Stimulated activated CD8-positive, alpha-beta memory T cell treated with anti-CD3 and anti-CD28 coated beads, Interleukin-7, amount 100 ng/mL, for 1 hour (primary cell): ENCODE measurements around the gene C4orf50.
"Not testable (repeated sequence)": the region's sequence is repeated elsewhere in the genome, so short reads cannot be mapped to it uniquely, and the experiment has no call there.

Experiments used
- DNase-seq, 2 donors: peaks; one replicate each; pipeline ENCODE4 v3.0.0-alpha.2; 2020; ENCODE audit warnings: low read depth in 2 of 2

The C4orf50 gene

DNA sequence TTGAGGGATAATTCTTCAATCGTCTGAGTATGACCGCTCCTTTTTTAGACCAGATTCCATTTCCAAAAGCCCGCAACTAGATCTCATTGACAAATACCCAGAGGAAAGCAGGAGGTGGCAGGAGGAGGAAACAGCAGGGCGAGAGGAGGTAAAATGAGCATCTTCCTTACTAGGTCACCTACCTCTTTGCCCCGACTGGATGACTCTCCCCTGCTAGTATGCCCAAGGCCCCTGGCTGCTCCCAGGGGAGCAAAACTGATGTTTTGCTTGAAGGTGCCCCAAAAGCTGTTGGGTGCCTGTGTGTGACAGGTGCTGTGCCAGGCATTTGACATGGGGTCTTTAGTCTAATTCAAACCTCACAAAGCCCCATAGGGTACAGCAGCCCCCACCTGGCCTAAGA lies 48.9 kb downstream of the C4orf50 start:
- no peak for DNase-seq

- no peak for DNase-seq
Observed at GRCh38 chr4:5968246-5968645, 50.0 kb downstream of the C4orf50 start.

- DNase-seq, result no peak
Observed at GRCh38 chr4:5967783-5968182, 50.4 kb downstream of the C4orf50 start.

DNA sequence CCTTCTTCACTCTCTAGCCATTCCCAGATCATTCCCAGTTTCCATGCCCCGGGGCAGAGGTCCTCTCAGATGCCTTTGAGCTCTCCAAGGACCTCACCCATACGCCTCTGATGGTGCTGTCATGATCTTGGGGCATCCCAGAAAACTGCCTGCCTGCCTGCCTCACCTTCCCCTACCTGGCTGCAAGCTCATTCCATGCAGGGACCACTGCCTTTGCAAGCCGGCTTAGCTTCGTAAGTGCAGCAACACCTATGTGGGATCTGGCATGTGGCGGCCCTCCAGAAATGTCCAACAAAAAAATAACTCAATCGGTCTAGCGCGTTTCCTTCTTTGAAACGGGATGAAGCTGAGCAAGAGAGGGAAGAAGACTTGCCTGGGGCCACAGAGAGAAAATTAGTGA lies 53.0 kb downstream of the C4orf50 start:
- no peak for DNase-seq

- no peak for DNase-seq
Observed at GRCh38 chr4:5964030-5964429, 54.2 kb downstream of the C4orf50 start.

GRCh38 chr4:5963611-5964010 lies 54.6 kb downstream of the C4orf50 start:
- DNase-seq, result no peak

GRCh38 chr4:5962416-5962815 lies 55.8 kb downstream of the C4orf50 start:
- no peak for DNase-seq

DNA sequence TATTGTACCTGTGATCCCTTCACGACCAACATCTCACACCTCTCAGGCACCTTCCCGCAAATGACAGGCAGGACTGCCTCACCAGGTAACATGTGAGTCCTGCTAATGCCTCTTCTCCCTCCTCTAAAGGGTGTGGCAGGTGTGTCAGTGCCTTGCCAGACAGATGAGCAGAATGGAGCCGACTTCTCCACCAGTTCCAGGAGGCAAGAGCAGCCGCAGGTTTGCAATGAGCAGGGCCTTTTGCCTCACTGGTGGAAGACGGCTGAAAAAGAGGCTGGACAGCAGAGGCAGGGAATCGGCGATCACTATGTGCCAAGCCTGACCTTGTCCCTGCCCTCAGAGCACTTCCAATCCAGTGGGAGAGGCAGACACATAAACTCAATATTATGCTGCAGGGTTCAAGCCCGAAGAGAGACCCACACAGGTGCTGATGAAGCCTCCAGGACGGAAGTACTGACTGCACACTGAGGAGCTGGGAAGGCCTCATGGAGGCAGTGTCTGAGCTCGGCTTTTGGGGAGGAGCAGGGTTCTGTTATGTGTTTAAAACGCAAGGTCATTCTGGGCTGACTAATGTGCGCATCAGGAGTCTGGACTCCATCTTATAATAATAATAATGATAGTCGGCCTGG lies 57.9 kb downstream of the C4orf50 start:
- no peak for DNase-seq

- DNase-seq, result no peak
Observed at GRCh38 chr4:5959211-5959982, 58.8 kb downstream of the C4orf50 start.

- DNase-seq, result no peak
Observed at GRCh38 chr4:5958199-5958735, 60.0 kb downstream of the C4orf50 start.

- no peak for DNase-seq
Observed at GRCh38 chr4:5957076-5957475, 61.2 kb downstream of the C4orf50 start.

DNA sequence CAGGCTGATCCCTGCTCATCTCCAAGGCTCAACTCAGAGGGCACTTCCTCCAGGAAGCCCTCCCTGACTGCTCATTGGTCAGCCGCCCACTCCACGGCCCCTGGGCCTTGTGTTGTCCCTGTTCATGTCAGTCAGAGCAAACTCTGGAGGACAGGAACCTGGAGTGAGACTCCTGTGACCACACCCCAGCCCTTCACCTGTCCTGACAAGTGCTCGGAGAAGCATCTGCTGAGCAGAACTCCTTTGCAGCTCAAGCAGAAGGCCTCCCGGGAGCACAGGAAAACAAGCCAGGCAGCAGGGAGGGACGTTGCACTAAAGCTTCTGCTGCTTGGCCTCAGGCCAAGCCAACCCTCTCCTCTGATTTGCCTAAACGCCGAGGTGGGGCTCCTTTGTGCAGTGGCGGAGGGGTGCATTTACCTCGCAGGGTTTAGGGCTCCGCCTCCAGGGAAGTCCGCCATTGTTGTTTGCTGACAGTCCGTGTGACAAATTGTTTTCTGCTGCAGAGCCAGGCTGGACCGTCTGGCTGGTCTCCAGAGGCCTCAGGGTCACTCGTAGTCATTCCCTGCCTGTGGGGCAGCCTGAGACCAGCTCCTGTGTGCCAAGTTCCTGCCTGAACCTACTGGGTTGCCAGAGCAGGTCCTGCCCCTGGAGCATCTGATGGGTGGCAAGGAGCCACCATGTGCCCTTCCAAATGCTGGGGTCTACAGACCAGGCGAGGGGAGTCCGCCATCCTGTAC lies 61.8 kb downstream of the C4orf50 start:
- DNase-seq, result no peak

GRCh38 chr4:5955856-5956255 lies 62.4 kb downstream of the C4orf50 start:
- no peak for DNase-seq

DNA sequence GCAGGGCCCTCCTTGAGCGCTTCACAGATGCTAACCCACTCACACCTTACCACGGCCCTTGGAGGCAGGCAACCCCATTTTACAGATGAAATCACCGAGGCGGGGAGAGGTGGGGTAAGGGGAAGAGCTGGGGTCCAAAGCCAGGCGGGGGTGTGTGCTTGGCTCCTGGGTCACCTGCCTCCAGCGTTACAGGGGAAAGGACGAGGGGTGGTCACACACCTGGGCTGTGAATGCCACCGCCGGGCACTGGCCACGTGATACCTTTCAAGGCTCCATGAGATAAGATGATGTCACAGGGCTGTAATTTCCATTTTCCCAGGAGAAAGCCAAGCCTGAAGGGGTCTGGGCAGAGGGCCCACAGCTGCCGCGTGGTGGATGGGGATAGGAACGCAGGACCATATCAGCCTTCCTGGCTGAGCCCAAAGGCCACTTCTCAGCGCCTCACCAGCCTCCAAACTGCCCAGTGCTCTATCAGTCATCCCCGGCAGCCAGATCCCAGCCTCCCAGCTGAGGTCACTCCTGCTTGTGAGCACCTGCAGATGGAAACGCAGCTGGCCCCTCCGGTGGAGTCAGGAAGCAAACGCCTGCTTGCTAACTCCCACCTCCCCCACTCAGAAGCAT lies 62.9 kb downstream of the C4orf50 start:
- DNase-seq, result no peak

GRCh38 chr4:5954056-5954760 lies 64.0 kb downstream of the C4orf50 start:
- DNase-seq, result no peak

- DNase-seq, result no peak
Observed at GRCh38 chr4:5952975-5953951, 65.0 kb downstream of the C4orf50 start.

GRCh38 chr4:5952286-5952974 lies 65.8 kb downstream of the C4orf50 start:
- no peak for DNase-seq

DNA sequence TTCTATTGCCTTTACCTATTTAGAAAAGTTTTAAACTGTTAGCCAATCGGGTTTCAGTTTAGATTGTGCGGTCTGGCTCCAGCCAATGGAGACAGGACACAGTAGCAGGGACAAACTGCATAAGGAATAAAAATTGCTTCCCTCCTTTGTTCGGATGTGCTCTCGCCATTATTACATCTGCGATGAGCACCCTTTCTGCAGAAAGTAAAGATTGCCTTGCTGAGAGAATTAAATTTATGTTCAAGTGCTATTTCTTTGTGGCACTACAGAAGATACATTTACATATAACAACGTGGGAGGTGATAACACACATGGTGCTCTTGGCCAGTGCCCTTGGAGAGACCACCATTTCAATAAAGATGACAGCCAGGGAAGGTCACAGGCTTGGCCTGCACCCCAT lies 71.6 kb downstream of the C4orf50 start:
- not testable (repeated sequence) for DNase-seq

DNA sequence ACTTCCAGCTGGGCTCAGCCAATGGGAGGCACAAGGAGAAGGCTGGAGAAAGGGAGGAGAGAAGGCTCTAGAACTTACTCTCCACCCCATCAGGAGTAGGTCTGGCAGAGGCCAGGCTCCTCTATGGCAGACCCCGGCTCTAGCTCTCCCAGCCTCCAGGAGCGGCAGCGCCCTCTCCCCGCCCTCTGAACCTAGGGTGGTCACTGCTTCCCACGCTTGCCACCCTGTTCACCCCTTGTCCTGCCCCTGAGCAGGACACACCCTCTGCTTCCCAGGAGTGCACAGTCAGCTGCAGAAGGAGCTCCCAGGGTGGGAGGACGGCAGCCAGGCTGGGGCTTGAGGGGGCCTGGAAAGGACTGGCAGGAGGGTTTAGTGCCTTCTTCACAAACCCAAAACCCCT lies 72.3 kb downstream of the C4orf50 start:
- no peak for DNase-seq

DNA sequence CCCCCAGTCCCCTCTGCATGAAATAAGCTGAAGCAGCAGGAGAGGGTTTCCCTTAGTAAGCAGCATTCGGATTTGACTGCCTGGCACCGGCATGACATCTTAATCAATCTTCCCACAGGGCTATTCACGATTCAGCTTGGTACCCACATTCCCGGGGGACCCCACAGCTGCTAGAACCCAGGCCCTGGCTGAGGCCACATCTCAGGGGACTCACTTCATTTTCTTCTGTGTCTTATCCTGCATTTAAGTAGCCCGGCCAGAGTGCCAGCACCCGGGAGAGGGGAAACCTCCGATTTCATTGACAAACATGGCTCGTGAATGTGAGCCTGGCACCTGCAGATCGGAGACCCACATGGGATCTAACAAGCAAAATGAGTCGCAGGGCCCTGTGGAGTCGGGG lies 73.1 kb downstream of the C4orf50 start:
- no peak for DNase-seq
